Measurements from ENCODE around the gene PXN. TPM values are rescaled to one million over a fixed set of nuclear protein-coding genes. Genes with fewer than 3 reads are reported as not detected.

PXN gene
- total RNA-seq, 4 donors from 2014 or later = 29.6 to 211 (median 41.2) TPM

- intact Hi-C loops (cut with DNase I; ENCODE audit: low total_unique reads) = no loop called here
Observed at GRCh38 chr12:120283318-120283717, 17.8 kb upstream of the PXN start.

GRCh38 chr12:120278137-120279069, 12.9 kb upstream of the PXN start:
- Histone ChIP-seq H3K27ac (no peak overlapping the region), H3K27me3 (no peaks in the 10 kb centered on the region), H3K9me3 (no peaks in the 10 kb centered on the region), H3K36me3 (no peaks in the 10 kb centered on the region), H3K4me1 (no peaks in the 10 kb centered on the region), H3K4me3 (no peak overlapping the region)
- DNase-seq = no peak
- TF ChIP-seq CTCF (IDR thresholded peaks at IDR 0.05) (no peak), POLR2A (IDR thresholded peaks at IDR 0.05) (no peak)
- intact Hi-C loops (cut with DNase I; ENCODE audit: low total_unique reads) = no loop called here

More at GRCh38 chr12:120283318-120283717, 17.8 kb upstream of the PXN start:
- Histone ChIP-seq H3K27ac (no peak overlapping the region), H3K36me3 (no peaks in the 10 kb centered on the region), H3K9me3 (no peaks in the 10 kb centered on the region), H3K4me1 (no peaks in the 10 kb centered on the region), H3K4me3 (no peak overlapping the region), H3K27me3 (no peaks in the 10 kb centered on the region)
- no peak for DNase-seq
- TF ChIP-seq CTCF (IDR thresholded peaks at IDR 0.05) = no peak
- no peak for TF ChIP-seq POLR2A (IDR thresholded peaks at IDR 0.05)

GRCh38 chr12:120276734-120277133, 11.2 kb upstream of the PXN start:
- Histone ChIP-seq H3K27ac (no peak overlapping the region), H3K36me3 (no peaks in the 10 kb centered on the region), H3K9me3 (no peaks in the 10 kb centered on the region), H3K27me3 (no peaks in the 10 kb centered on the region), H3K4me3 (no peak overlapping the region), H3K4me1 (no peaks in the 10 kb centered on the region)
- TF ChIP-seq CTCF (IDR thresholded peaks at IDR 0.05) = no peak
- TF ChIP-seq POLR2A (IDR thresholded peaks at IDR 0.05) = no peak
- intact Hi-C loops (cut with DNase I; ENCODE audit: low total_unique reads) = no loop called here
- DNase-seq = no peak

- H3K36me3 ChIP-seq = no peaks in the 10 kb centered on the region
- intact Hi-C loops (cut with DNase I; ENCODE audit: low total_unique reads) = no loop called here
- H3K4me3 ChIP-seq = no peak overlapping the region
- H3K4me1 ChIP-seq = no peaks in the 10 kb centered on the region
- no peaks in the 10 kb centered on the region for H3K27me3 ChIP-seq
- H3K9me3 ChIP-seq = no peaks in the 10 kb centered on the region
- DNase-seq = no peak
- no peak overlapping the region for H3K27ac ChIP-seq
- no peak for TF ChIP-seq CTCF (IDR thresholded peaks at IDR 0.05)
- no peak for TF ChIP-seq POLR2A (IDR thresholded peaks at IDR 0.05)
Observed at GRCh38 chr12:120267736-120268135, 2.2 kb upstream of the PXN start.

GRCh38 chr12:120266180-120266870, 795 bp upstream of the PXN start:
- Histone ChIP-seq H3K27ac (peak overlapping the region; percentile 3 to 29), H3K36me3 (no peaks in the 10 kb centered on the region), H3K9me3 (no peaks in the 10 kb centered on the region), H3K4me1 (no peaks in the 10 kb centered on the region), H3K27me3 (no peaks in the 10 kb centered on the region), H3K4me3 (no peak overlapping the region)
- no peak for DNase-seq
- intact Hi-C loops (cut with DNase I; ENCODE audit: low total_unique reads) = no loop called here
- TF ChIP-seq CTCF (IDR thresholded peaks at IDR 0.05) = no peak
- no peak for TF ChIP-seq POLR2A (IDR thresholded peaks at IDR 0.05)
